Inflammatory macrophage treated with lipopolysaccharide for 4 hours (primary cell): ENCODE results near the gene CWC15.
"Not testable (repeated sequence)": the region's sequence is repeated elsewhere in the genome, so short reads cannot be mapped to it uniquely, and the experiment has no call there.

Experiments used
- DNase-seq: peaks from one replicate; pipeline ENCODE4 v3.0.0-alpha.2; 2020

Gene CWC15

GRCh38 chr11:94973099-94973968 is at the start of gene CWC15, which contains the start of gene KDM4D:
Gene CWC15 (minus strand): TSS chr11:94973556. CDS start chr11:94972185, 1,371 bp downstream.
Gene KDM4D (plus strand): TSS chr11:94973709. CDS start chr11:94997373, 23,664 bp downstream.
- DNase-seq = peak; percentile 96

GRCh38 chr11:95021468-95021867 is 48.1 kb upstream of the CWC15 start:
- not testable (repeated sequence) for DNase-seq

- DNase-seq = no peak
These were observed 42.8 kb upstream of the CWC15 start for GRCh38 chr11:95016139-95016538.

GRCh38 chr11:95014184-95014821 is 40.9 kb upstream of the CWC15 start:
- no peak for DNase-seq

- DNase-seq = no peak
These were observed 38.0 kb upstream of the CWC15 start for GRCh38 chr11:95011376-95011775.

- no peak for DNase-seq
These were observed 32.3 kb upstream of the CWC15 start for GRCh38 chr11:95005642-95006041.

GRCh38 chr11:95003716-95004115 is 30.4 kb upstream of the CWC15 start:
- DNase-seq = peak; percentile 9

GRCh38 chr11:94998285-94998684 is 24.9 kb upstream of the CWC15 start:
- no peak for DNase-seq

- DNase-seq = no peak
These were observed 24.1 kb upstream of the CWC15 start for GRCh38 chr11:94997437-94997836.

- DNase-seq = no peak
These were observed 20.1 kb upstream of the CWC15 start for GRCh38 chr11:94993400-94993943.

GRCh38 chr11:94988748-94989147 is 15.4 kb upstream of the CWC15 start:
- no peak for DNase-seq

- no peak for DNase-seq
These were observed 14.0 kb upstream of the CWC15 start for GRCh38 chr11:94987378-94987777.

- DNase-seq = no peak
These were observed 2.2 kb upstream of the CWC15 start for GRCh38 chr11:94975599-94975998.

- no peak for DNase-seq
These were observed 822 bp upstream of the CWC15 start for GRCh38 chr11:94974178-94974577.

- no peak for DNase-seq
These were observed 657 bp downstream of the CWC15 start for GRCh38 chr11:94972700-94973098.

- peak; percentile 45 for DNase-seq
These were observed 4.9 kb downstream of the CWC15 start for GRCh38 chr11:94968334-94968958.

GRCh38 chr11:94964934-94965333 is 8.4 kb downstream of the CWC15 start:
- DNase-seq = no peak

GRCh38 chr11:94961255-94961654 is 12.1 kb downstream of the CWC15 start:
- no peak for DNase-seq

- no peak for DNase-seq
These were observed 12.9 kb downstream of the CWC15 start for GRCh38 chr11:94960488-94960887.

- DNase-seq = no peak
These were observed 14.2 kb downstream of the CWC15 start for GRCh38 chr11:94959179-94959578.

- no peak for DNase-seq
These were observed 15.1 kb downstream of the CWC15 start for GRCh38 chr11:94958121-94958696.

GRCh38 chr11:94956963-94957362 is 16.4 kb downstream of the CWC15 start:
- DNase-seq = no peak

- DNase-seq = no peak
These were observed 18.6 kb downstream of the CWC15 start for GRCh38 chr11:94954753-94955152.
